ENCODE results near the gene XRN2.

- TF ChIP-seq CTCF (conservative IDR thresholded peaks at IDR 0.05) (no peak), EZH2 (IDR thresholded peaks at IDR 0.05; ENCODE audit: low read depth) (no peak)
Observed at GRCh38 chr20:21393166-21393565, 90.0 kb downstream of the XRN2 start.
